Activated CD8-positive, alpha-beta T cell treated with anti-CD3 and anti-CD28 coated beads, Interleukin-2, amount 10 ng/mL, durations not matched to agents 7 days and 5 days (primary cell): ENCODE data around the gene RTL3. TPM values are rescaled to one million over a fixed set of nuclear protein-coding genes. Genes with fewer than 3 reads are reported as not detected.
A peak's percentile ranks its signal among the peaks of the same experiment; 100 is the strongest.
"Not testable (repeated sequence)": the region's sequence is repeated elsewhere in the genome, so short reads cannot be mapped to it uniquely, and the experiment has no call there.

ENCODE experiments used
- ATAC-seq: fragments of 150-1000 bp; cut with Tn5 transposase; one replicate; pipeline ENCODE4 v1.10.0; 2021; ENCODE audit warnings: moderate library complexity
- CTCF ChIA-PET: fragments of 350-600 bp; sonication (Branson Sonifier 250); formaldehyde crosslinking; loops from one replicate; lab custom pipeline; 2021; ENCODE audit warnings: antibody characterized with exemption; lab: Charles Lee
- POLR2A ChIA-PET: fragments of 350-600 bp; sonication (Branson Sonifier 250); formaldehyde crosslinking; loops from one replicate; lab custom pipeline; 2021; ENCODE audit warnings: antibody characterized with exemption; lab: Charles Lee
- DNase-seq: peaks from one replicate; pipeline ENCODE4 v3.0.0-alpha.2; 2020
- H3K27ac Mint-ChIP-seq: one replicate; pipeline ENCODE4 v1.8.0; 2021; ENCODE audit warnings: mild to moderate bottlenecking, mixed read lengths
- H3K27me3 Mint-ChIP-seq: one replicate; pipeline ENCODE4 v1.8.0; 2021; ENCODE audit warnings: low read depth, mixed read lengths
- H3K36me3 Mint-ChIP-seq: one replicate; pipeline ENCODE4 v1.8.0; 2021; ENCODE audit warnings: low read depth, mixed read lengths
- H3K4me1 Mint-ChIP-seq: one replicate; pipeline ENCODE4 v1.8.0; 2021; ENCODE audit warnings: low read depth, mixed read lengths
- H3K4me3 Mint-ChIP-seq: one replicate; pipeline ENCODE4 v1.8.0; 2021; ENCODE audit warnings: mild to moderate bottlenecking, mixed read lengths
- H3K9me3 Mint-ChIP-seq: one replicate; pipeline ENCODE4 v1.8.0; 2022; ENCODE audit warnings: mixed read lengths; ENCODE audit not compliant: insufficient read depth
- total RNA-seq, 2 experiments: library from RNA; stranded (reverse); gene quantifications; one replicate each; pipeline ENCODE4 v1.2.3, GENCODE V29; 2021

RTL3 gene
- total RNA-seq, 2 experiments from 2014 or later: 0.08 TPM; not detected in 1

GRCh38 chrX:78655642-78656041, 3.5 kb downstream of the RTL3 start:
- Mint-ChIP-seq H3K27me3 (no peaks in the 10 kb centered on the region), H3K36me3 (peaks cover 4% of the 10 kb centered on the region), H3K9me3 (no peaks in the 10 kb centered on the region), H3K27ac (no peak overlapping the region), H3K4me1 (peaks cover 57% of the 10 kb centered on the region), H3K4me3 (no peak overlapping the region)
- no peak for ATAC-seq
- ChIA-PET POLR2A (no interaction called here), CTCF (no interaction called here)
- DNase-seq: no peak

- peak overlapping the region; percentile 67 for H3K4me3 Mint-ChIP-seq
- H3K9me3 Mint-ChIP-seq: peaks cover under 1% of the 10 kb centered on the region
- ATAC-seq: peak; percentile 58
- H3K27me3 Mint-ChIP-seq: no peaks in the 10 kb centered on the region
- ChIA-PET POLR2A (no interaction called here), CTCF (interaction anchor here (1.0 to 1.6 kb wide), 3 partner anchors 29 to 297 kb away, joined by 3 read pairs; no protein-coding TSS in a partner anchor)
- peaks cover 8% of the 10 kb centered on the region for H3K36me3 Mint-ChIP-seq
- peaks cover 49% of the 10 kb centered on the region for H3K4me1 Mint-ChIP-seq
- DNase-seq: peak; percentile 27
- H3K27ac Mint-ChIP-seq: peak overlapping the region; percentile 82
These were observed 5.9 kb downstream of the RTL3 start for GRCh38 chrX:78653118-78653822.

- Mint-ChIP-seq H3K36me3 (peaks cover 29% of the 10 kb centered on the region), H3K4me1 (peaks cover 54% of the 10 kb centered on the region), H3K9me3 (peaks cover 17% of the 10 kb centered on the region), H3K4me3 (peak overlapping the region; percentile 35), H3K27me3 (no peaks in the 10 kb centered on the region), H3K27ac (peak overlapping the region; percentile 81)
- ATAC-seq: peak; percentile 83
- ChIA-PET POLR2A (interaction anchor here (0.7 kb wide), 1 partner anchor 622 kb away, joined by 3 read pairs; no protein-coding TSS in a partner anchor), CTCF (interaction anchor here (1.2 kb wide), 1 partner anchor 103 kb away, joined by 3 read pairs; no protein-coding TSS in a partner anchor)
- peak; percentile 21 for DNase-seq
These were observed 8.2 kb downstream of the RTL3 start for GRCh38 chrX:78650906-78651437.

- ChIA-PET POLR2A (no interaction called here), CTCF (no interaction called here)
- peaks cover 31% of the 10 kb centered on the region for H3K4me1 Mint-ChIP-seq
- H3K9me3 Mint-ChIP-seq: peaks cover 33% of the 10 kb centered on the region
- H3K27me3 Mint-ChIP-seq: no peaks in the 10 kb centered on the region
- H3K36me3 Mint-ChIP-seq: peaks cover 40% of the 10 kb centered on the region
- H3K27ac Mint-ChIP-seq: peak overlapping the region; percentile 75
- peak overlapping the region; percentile 15 for H3K4me3 Mint-ChIP-seq
- peak; percentile 91 for ATAC-seq
- DNase-seq: peak; percentile 48
These were observed 15.3 kb downstream of the RTL3 start for GRCh38 chrX:78643874-78644273.

GRCh38 chrX:78643096-78643495, 16.0 kb downstream of the RTL3 start:
- Mint-ChIP-seq H3K4me3 (no peak overlapping the region), H3K27ac (no peak overlapping the region), H3K27me3 (no peaks in the 10 kb centered on the region), H3K4me1 (peaks cover 29% of the 10 kb centered on the region), H3K9me3 (peaks cover 33% of the 10 kb centered on the region), H3K36me3 (peaks cover 37% of the 10 kb centered on the region)
- ChIA-PET CTCF (no interaction called here), POLR2A (no interaction called here)
- ATAC-seq: no peak
- no peak for DNase-seq

- POLR2A ChIA-PET, CTCF ChIA-PET, H3K27me3 Mint-ChIP-seq, ATAC-seq, H3K36me3 Mint-ChIP-seq, H3K27ac Mint-ChIP-seq, H3K4me3 Mint-ChIP-seq, DNase-seq, H3K9me3 Mint-ChIP-seq, H3K4me1 Mint-ChIP-seq: not testable (repeated sequence)
These were observed 23.0 kb downstream of the RTL3 start for GRCh38 chrX:78636096-78636495.

GRCh38 chrX:78624962-78625909, 33.9 kb downstream of the RTL3 start:
- Mint-ChIP-seq H3K4me3 (no peak overlapping the region), H3K27me3 (no peaks in the 10 kb centered on the region), H3K27ac (no peak overlapping the region), H3K36me3 (peaks cover 2% of the 10 kb centered on the region), H3K4me1 (peaks cover 12% of the 10 kb centered on the region), H3K9me3 (no peaks in the 10 kb centered on the region)
- ChIA-PET POLR2A (no interaction called here), CTCF (interaction anchor here (1.2 kb wide), 1 partner anchor 28 kb away, joined by 3 read pairs; no protein-coding TSS in a partner anchor)
- ATAC-seq (no peak), DNase-seq (no peak)

- ATAC-seq (no peak), DNase-seq (no peak)
- H3K27ac Mint-ChIP-seq: no peak overlapping the region
- CTCF ChIA-PET: interaction anchor here (1.2 kb wide), 1 partner anchor 28 kb away, joined by 3 read pairs; no protein-coding TSS in a partner anchor
- H3K4me3 Mint-ChIP-seq: no peak overlapping the region
- POLR2A ChIA-PET: no interaction called here
- H3K4me1 Mint-ChIP-seq: peaks cover 12% of the 10 kb centered on the region
- no peaks in the 10 kb centered on the region for H3K27me3 Mint-ChIP-seq
- peaks cover 2% of the 10 kb centered on the region for H3K36me3 Mint-ChIP-seq
- no peaks in the 10 kb centered on the region for H3K9me3 Mint-ChIP-seq
These were observed 34.7 kb downstream of the RTL3 start for GRCh38 chrX:78624426-78624825.

- no peak for DNase-seq
- CTCF ChIA-PET: no interaction called here
- Mint-ChIP-seq H3K36me3 (peaks cover 2% of the 10 kb centered on the region), H3K4me1 (peaks cover 12% of the 10 kb centered on the region), H3K27ac (no peak overlapping the region), H3K9me3 (no peaks in the 10 kb centered on the region), H3K4me3 (no peak overlapping the region), H3K27me3 (no peaks in the 10 kb centered on the region)
- POLR2A ChIA-PET: no interaction called here
- ATAC-seq: no peak
These were observed 36.3 kb downstream of the RTL3 start for GRCh38 chrX:78622831-78623230.

GRCh38 chrX:78619834-78620233, 39.3 kb downstream of the RTL3 start:
- Mint-ChIP-seq H3K4me1 (no peaks in the 10 kb centered on the region), H3K36me3 (peaks cover 2% of the 10 kb centered on the region), H3K27me3 (no peaks in the 10 kb centered on the region), H3K4me3 (no peak overlapping the region), H3K9me3 (no peaks in the 10 kb centered on the region), H3K27ac (no peak overlapping the region)
- no peak for ATAC-seq
- ChIA-PET POLR2A (no interaction called here), CTCF (no interaction called here)
- DNase-seq: no peak

- ChIA-PET CTCF (no interaction called here), POLR2A (no interaction called here)
- no peak for DNase-seq
- Mint-ChIP-seq H3K27me3 (no peaks in the 10 kb centered on the region), H3K36me3 (peaks cover 2% of the 10 kb centered on the region), H3K4me1 (no peaks in the 10 kb centered on the region), H3K4me3 (no peak overlapping the region), H3K27ac (no peak overlapping the region), H3K9me3 (no peaks in the 10 kb centered on the region)
- no peak for ATAC-seq
These were observed 40.1 kb downstream of the RTL3 start for GRCh38 chrX:78618987-78619386.
